ENCODE data around the gene CAMK2A. TPM values are rescaled to one million over a fixed set of nuclear protein-coding genes. Genes with fewer than 3 reads are reported as not detected.

Gene CAMK2A
- total and polyA plus RNA-seq, 2 donors (not counting 3 experiments of a cell fraction or from before 2014, with no cell fraction given): not detected

- FAIRE-seq: no peak
- CTCF ChIA-PET: interaction anchor here (1.1 to 3.7 kb wide), 3 partner anchors 16 to 76 kb away, joined by 3 to 17 read pairs (median 3); no protein-coding TSS in a partner anchor
- dilution Hi-C loops (cut with MboI; ENCODE audit: extremely low pct_ligation_motif_present, low sequenced_read_pairs): no loop called here
These were observed 14.8 kb downstream of the CAMK2A start for GRCh38 chr5:150274811-150275210.

More at GRCh38 chr5:150274811-150275210, 14.8 kb downstream of the CAMK2A start:
- H3K27me3 ChIP-seq (ENCODE audit: control insufficient read depth in 2 of 2, insufficient read depth in 2 of 2, low read length in 2 of 2): peaks cover 12 to 32% of the 10 kb centered on the region in 2 experiments
- H3K9me1 ChIP-seq (replicated peaks; ENCODE audit: control insufficient read depth, extremely low read depth, insufficient read depth, low read length): no peaks in the 10 kb centered on the region
- no peak for DNase-seq (ENCODE audit: low read depth, low spot score)
- H3K9ac ChIP-seq (replicated peaks; ENCODE audit: extremely low read depth, insufficient read depth, low read length): no peak overlapping the region
- TF ChIP-seq FOS (IDR thresholded peaks at IDR 0.05; ENCODE audit: borderline replicate concordance, insufficient read depth, low read length) (no peak), CTCF (IDR thresholded peaks at IDR 0.05; ENCODE audit: extremely low read depth in 1 of 2, insufficient read depth in 1 of 2, low read depth in 1 of 2, low read length in 2 of 2) (no peak), GATA2 (IDR thresholded peaks at IDR 0.05; ENCODE audit: insufficient read depth, insufficient read length, low read depth, low read length) (no peak)
- TF ChIP-seq, protein P1, sequence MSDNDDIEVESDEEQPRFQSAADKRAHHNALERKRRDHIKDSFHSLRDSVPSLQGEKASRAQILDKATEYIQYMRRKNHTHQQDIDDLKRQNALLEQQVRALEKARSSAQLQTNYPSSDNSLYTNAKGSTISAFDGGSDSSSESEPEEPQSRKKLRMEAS (IDR thresholded peaks at IDR 0.05; ENCODE audit: insufficient read depth, insufficient read length): no peak
- no peaks in the 10 kb centered on the region for H4K20me1 ChIP-seq (replicated peaks; ENCODE audit: control insufficient read depth, extremely low read depth, insufficient read depth, low read length)
- POLR2A ChIA-PET: no interaction called here
- no peaks in the 10 kb centered on the region for H3K79me2 ChIP-seq (ENCODE audit: control insufficient read depth, insufficient read depth, low read length)
- H3K4me1 ChIP-seq (ENCODE audit: control insufficient read depth, extremely low read depth, insufficient read depth, low read length): no peaks in the 10 kb centered on the region
- H3K9me3 ChIP-seq (replicated peaks; ENCODE audit: control insufficient read depth, insufficient read depth, low read length): no peaks in the 10 kb centered on the region
- no peak overlapping the region for H3K27ac ChIP-seq (ENCODE audit: insufficient read depth, low read depth, low read length)
- H2AFZ ChIP-seq (ENCODE audit: low read depth, low read length): no peak overlapping the region
- H3K4me2 ChIP-seq (ENCODE audit: insufficient read depth, low read length): no peak overlapping the region
- no peaks in the 10 kb centered on the region for H3K36me3 ChIP-seq (ENCODE audit: control insufficient read depth in 2 of 2, extremely low read depth in 1 of 2, insufficient read depth in 2 of 2, low read length in 2 of 2)
- no TSS peak for BruUV-seq (replicated peaks)
- intact Hi-C loops (cut with micrococcal nuclease): no loop called here
- H3K4me3 ChIP-seq (replicated peaks in 1 of 3; ENCODE audit: insufficient read depth in 1 of 3, low read depth in 1 of 3, low read length in 3 of 3): no peak overlapping the region

All from endothelial cell of umbilical vein (primary cell).